Thoracic aorta endothelial cell (primary cell): ENCODE data around the gene NECAB2. TPM values are rescaled to one million over a fixed set of nuclear protein-coding genes. Genes with fewer than 3 reads are reported as not detected.

Experiments
- small RNA-seq: library from RNA; depleted of rRNA; stranded (forward); fragments of <200 nt; gene quantifications from one replicate; pipeline ENCODE3, GENCODE V24; 2012
- total RNA-seq: library from RNA; depleted of rRNA; stranded (reverse); fragments of >200 nt; gene quantifications from 2 replicates; pipeline ENCODE4 v1.2.3, GENCODE V29; 2012

NECAB2 gene
- total RNA-seq = 0.07 and 0.13 TPM in 2 replicates

GRCh38 chr16:83967838-83968305 lies at the start of gene NECAB2:
Gene NECAB2, plus strand, starts transcription at chr16:83968244. Its CDS starts 405 bp downstream, at chr16:83968649.

GRCh38 chr16:83952940-83953795 lies 14.9 kb upstream of the NECAB2 start, which contains the start of gene OSGIN1:
Gene OSGIN1, plus strand, starts transcription at chr16:83953240. Its CDS starts 4,432 bp downstream, at chr16:83957672.

DNA sequence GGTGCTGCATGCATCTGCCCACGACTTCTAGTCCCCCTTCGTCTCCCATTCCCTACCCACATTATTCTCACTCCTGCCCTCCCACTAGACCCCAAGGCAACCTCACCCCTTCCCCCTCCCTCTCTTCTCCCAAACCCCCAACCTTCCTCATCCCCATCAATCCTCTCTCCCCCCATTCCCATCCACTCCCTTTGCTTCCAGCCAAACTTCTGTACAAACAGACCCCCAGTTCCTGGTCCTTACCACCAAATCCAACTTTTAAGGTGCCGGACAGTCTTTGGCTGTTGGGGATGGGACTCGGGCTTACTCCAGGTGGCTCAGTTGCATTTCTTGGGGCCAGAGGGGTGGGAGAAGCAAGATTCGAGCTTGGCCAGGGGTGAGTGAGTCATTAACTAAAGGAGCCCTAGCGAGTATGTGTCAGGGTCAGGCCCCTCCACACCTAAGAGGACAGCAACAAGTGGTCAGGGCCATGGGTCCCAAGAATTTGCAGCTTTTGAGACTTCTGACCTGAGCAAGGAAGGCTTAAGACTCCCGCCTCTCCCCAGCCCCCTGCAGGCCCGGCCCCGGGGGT lies 74.3 kb downstream of the NECAB2 start, which contains the start of gene SLC38A8:
Gene SLC38A8, minus strand, starts transcription at position 488 of the 571 bp plus-strand sequence. CDS start 638 bp downstream, outside the sequence.

Small RNAs within 50 kb of the gene (small RNA-seq; reads per million reads assigned to genes)
- not detected for gene RNA5SP432

Other genes with a start within 250 kb of the NECAB2 start
- gene HSBP1, start 160.3 kb upstream of the NECAB2 start, total RNA-seq = 25.2 and 31.8 TPM in 2 replicates
- 2.6 and 2.9 TPM in 2 replicates for gene MLYCD, start 69.1 kb upstream of the NECAB2 start, total RNA-seq
- gene OSGIN1, start 15.0 kb upstream of the NECAB2 start, total RNA-seq = 5.9 and 6.1 TPM in 2 replicates
- gene SLC38A8, start 74.6 kb downstream of the NECAB2 start, total RNA-seq = not detected in 2 replicates
- 131 and 136 TPM in 2 replicates for gene MBTPS1, start 148.7 kb downstream of the NECAB2 start, total RNA-seq
- gene HSDL1, start 176.9 kb downstream of the NECAB2 start, total RNA-seq = 23.9 and 26.4 TPM in 2 replicates
- 0.14 TPM in 1 of 2 replicates, not detected in the other for gene DNAAF1, start 177.1 kb downstream of the NECAB2 start, total RNA-seq
- gene TAF1C, start 218.8 kb downstream of the NECAB2 start, total RNA-seq = 29.1 and 39.0 TPM in 2 replicates
- not detected in 2 replicates for gene ADAD2, start 222.9 kb downstream of the NECAB2 start, total RNA-seq